WTC11 (cell line): ENCODE results near the gene ZDHHC6. TPM values are rescaled to one million over a fixed set of nuclear protein-coding genes. Genes with fewer than 3 reads are reported as not detected.

Source experiments
- ATAC-seq: fragments of 200-7000 bp; cut with Tn5 transposase; 2 replicates; pipeline ENCODE4 v1.10.0; 2021; ENCODE audit warnings: mild to moderate bottlenecking, moderate library complexity
- CTCF ChIA-PET: fragments of 300-600 bp; sonication (Branson Sonifier 250); formaldehyde crosslinking; loops from one replicate; lab custom pipeline; 2021; ENCODE audit warnings: antibody characterized with exemption; lab: Charles Lee
- POLR2A ChIA-PET: fragments of 350-600 bp; sonication (Branson Sonifier 250); formaldehyde crosslinking; loops from one replicate; lab custom pipeline; 2021; ENCODE audit warnings: antibody characterized with exemption; lab: Charles Lee
- DNase-seq: peaks from one replicate; pipeline ENCODE4 v3.0.0; 2021; ENCODE audit warnings: low spot score
- H3K27ac Mint-ChIP-seq: 2 replicates; pipeline ENCODE4 v1.8.0; 2021; ENCODE audit warnings: mixed read lengths
- H3K27me3 Mint-ChIP-seq: 2 replicates; pipeline ENCODE4 v1.8.0; 2021; ENCODE audit warnings: low read depth, mild to moderate bottlenecking, moderate library complexity, mixed read lengths
- H3K36me3 Mint-ChIP-seq: 2 replicates; pipeline ENCODE4 v1.8.0; 2021; ENCODE audit warnings: mixed read lengths
- H3K4me1 Mint-ChIP-seq: 2 replicates; pipeline ENCODE4 v1.8.0; 2022; ENCODE audit warnings: mixed read lengths
- H3K4me3 Mint-ChIP-seq: 2 replicates; pipeline ENCODE4 v1.8.0; 2021; ENCODE audit warnings: mild to moderate bottlenecking, moderate library complexity, mixed read lengths
- H3K9me3 Mint-ChIP-seq: 2 replicates; pipeline ENCODE4 v1.8.0; 2021; ENCODE audit warnings: mixed read lengths
- CBFB ChIP-seq: sonication (generic); formaldehyde crosslinking; IDR thresholded peaks from 2 replicates; pipeline ENCODE4 v1.8.1; 2022; ENCODE audit warnings: mild to moderate bottlenecking, low read depth, missing genetic modification reagents
- CREB1 ChIP-seq: sonication (generic); formaldehyde crosslinking; IDR thresholded peaks from 2 replicates; pipeline ENCODE4 v1.8.0; 2023; ENCODE audit warnings: mild to moderate bottlenecking, missing genetic modification reagents
- CTCF ChIP-seq: fragments of 200-600 bp; IDR thresholded peaks from 2 replicates; pipeline ENCODE4 v1.8.0; 2022; ENCODE audit warnings: antibody characterized with exemption
- ELF4 ChIP-seq: sonication (generic); formaldehyde crosslinking; IDR thresholded peaks from 2 replicates; pipeline ENCODE4 v1.8.1; 2022; ENCODE audit warnings: low read depth, mild to moderate bottlenecking, moderate library complexity, missing genetic modification reagents
- EMX1 ChIP-seq: fragments of 250-450 bp; sonication (Bioruptor Pico); IDR thresholded peaks from 2 replicates; pipeline ENCODE4 v1.8.0; 2021; ENCODE audit warnings: mild to moderate bottlenecking
- HMGA2 ChIP-seq: fragments of 250-450 bp; sonication (Bioruptor Pico); IDR thresholded peaks from 2 replicates; pipeline ENCODE4 v1.4.0; 2021; ENCODE audit warnings: mild to moderate bottlenecking, moderate library complexity
- NFYB ChIP-seq: sonication (generic); formaldehyde crosslinking; conservative IDR thresholded peaks from 2 replicates; pipeline ENCODE4 v1.8.0; 2022; ENCODE audit warnings: low read depth, missing genetic modification reagents
- SP1 ChIP-seq: sonication (generic); formaldehyde crosslinking; conservative IDR thresholded peaks from 2 replicates; pipeline ENCODE4 v1.8.1; 2022; ENCODE audit warnings: missing genetic modification reagents
- STAT6 ChIP-seq: sonication (generic); formaldehyde crosslinking; conservative IDR thresholded peaks from 2 replicates; pipeline ENCODE4 v1.8.1; 2023; ENCODE audit warnings: mild to moderate bottlenecking, low read depth, missing genetic modification reagents, moderate library complexity
- USF1 ChIP-seq: sonication (generic); formaldehyde crosslinking; IDR thresholded peaks from 2 replicates; pipeline ENCODE4 v1.8.0; 2022; ENCODE audit warnings: mild to moderate bottlenecking, missing genetic modification reagents
- ZBTB21 ChIP-seq: sonication (generic); formaldehyde crosslinking; IDR thresholded peaks from 2 replicates; pipeline ENCODE4 v1.8.1; 2023; ENCODE audit warnings: mild to moderate bottlenecking, missing genetic modification reagents, borderline replicate concordance
- ZBTB43 ChIP-seq: sonication (generic); formaldehyde crosslinking; IDR thresholded peaks from 2 replicates; pipeline ENCODE4 v1.8.1; 2023; ENCODE audit warnings: mild to moderate bottlenecking, missing genetic modification reagents
- ZNF138 ChIP-seq: sonication (generic); formaldehyde crosslinking; conservative IDR thresholded peaks from 2 replicates; pipeline ENCODE4 v1.8.1; 2022; ENCODE audit warnings: mild to moderate bottlenecking, moderate library complexity, missing genetic modification reagents
- ZNF232 ChIP-seq: sonication (generic); formaldehyde crosslinking; IDR thresholded peaks from 2 replicates; pipeline ENCODE4 v1.8.0; 2022; ENCODE audit warnings: mild to moderate bottlenecking, missing genetic modification reagents
- ZNF281 ChIP-seq: sonication (generic); formaldehyde crosslinking; IDR thresholded peaks from 2 replicates; pipeline ENCODE4 v1.8.0; 2023; ENCODE audit warnings: mild to moderate bottlenecking, missing genetic modification reagents
- ZNF512 ChIP-seq: sonication (generic); formaldehyde crosslinking; IDR thresholded peaks from 2 replicates; pipeline ENCODE4 v1.8.1; 2022; ENCODE audit warnings: missing genetic modification reagents, borderline replicate concordance
- ZNF532 ChIP-seq: fragments of 250-450 bp; sonication (Bioruptor Pico); IDR thresholded peaks from 2 replicates; pipeline ENCODE4 v1.9.0; 2021; ENCODE audit warnings: mild to moderate bottlenecking, borderline replicate concordance
- total RNA-seq: library from RNA; stranded (reverse); gene quantifications from 3 replicates; pipeline ENCODE4 v1.2.3, GENCODE V29; 2021

The ZDHHC6 gene
- total RNA-seq, 1 experiment from 2014 or later = 22.1 TPM

- TF ChIP-seq ZNF532 (CRISPR knock-in tag) (no peak), ZBTB21 (CRISPR knock-in tag) (no peak), ZBTB43 (CRISPR knock-in tag) (no peak), SP1 (CRISPR knock-in tag) (no peak), ZNF281 (CRISPR knock-in tag) (no peak), USF1 (CRISPR knock-in tag) (no peak), CTCF (no peak)
- TF ChIP-seq, all 79 proteins: peak for 0
- H3K36me3 Mint-ChIP-seq = no peaks in the 10 kb centered on the region
- H3K27me3 Mint-ChIP-seq = no peaks in the 10 kb centered on the region
- H3K4me1 Mint-ChIP-seq = no peaks in the 10 kb centered on the region
- H3K4me3 Mint-ChIP-seq = no peak overlapping the region
- ChIA-PET POLR2A (no interaction called here), CTCF (no interaction called here)
- no peak for ATAC-seq
- H3K27ac Mint-ChIP-seq = no peak overlapping the region
- peaks cover 3% of the 10 kb centered on the region; the same call in 1 of the 2 replicates for H3K9me3 Mint-ChIP-seq
- no peak for DNase-seq
Observed at GRCh38 chr10:112421731-112422130, 25.0 kb downstream of the ZDHHC6 start.

- ATAC-seq = no peak
- TF ChIP-seq HMGA2 (CRISPR knock-in tag) = no peak
Observed at GRCh38 chr10:112412696-112413095, 34.0 kb downstream of the ZDHHC6 start.

GRCh38 chr10:112409755-112410154 lies 37.0 kb downstream of the ZDHHC6 start:
- ChIA-PET POLR2A (no interaction called here), CTCF (no interaction called here)
- ATAC-seq (no peak), DNase-seq (no peak)
- H3K4me1 Mint-ChIP-seq = no peaks in the 10 kb centered on the region
- H3K27ac Mint-ChIP-seq = no peak overlapping the region
- peaks cover 7% of the 10 kb centered on the region; the same call in 1 of the 2 replicates for H3K27me3 Mint-ChIP-seq
- H3K36me3 Mint-ChIP-seq = no peaks in the 10 kb centered on the region
- no peak overlapping the region for H3K4me3 Mint-ChIP-seq
- H3K9me3 Mint-ChIP-seq = peaks cover 5% of the 10 kb centered on the region
- TF ChIP-seq STAT6 (CRISPR knock-in tag) (no peak), ZNF232 (CRISPR knock-in tag) (no peak), EMX1 (CRISPR knock-in tag) (no peak), NFYB (CRISPR knock-in tag) (no peak), ZNF512 (CRISPR knock-in tag) (no peak), CREB1 (no peak), CBFB (CRISPR knock-in tag) (no peak), ELF4 (CRISPR knock-in tag) (no peak), ZNF138 (CRISPR knock-in tag) (no peak)

More at GRCh38 chr10:112412696-112413095, 34.0 kb downstream of the ZDHHC6 start:
- Mint-ChIP-seq H3K36me3 (no peaks in the 10 kb centered on the region), H3K27ac (no peak overlapping the region), H3K27me3 (peaks cover 7% of the 10 kb centered on the region), H3K9me3 (peaks cover 12% of the 10 kb centered on the region), H3K4me3 (no peak overlapping the region), H3K4me1 (no peaks in the 10 kb centered on the region)
- POLR2A ChIA-PET = no interaction called here
- CTCF ChIA-PET = no interaction called here
- no peak for DNase-seq
